Effector CD8-positive, alpha-beta T cell (primary cell): ENCODE results near the gene FAM83C.
A peak's percentile ranks its signal among the peaks of the same experiment; 100 is the strongest.

Experiments
- DNase-seq: peaks from one replicate; lab custom pipeline; 2025; lab: John Stamatoyannopoulos, UW

Gene FAM83C

GRCh38 chr20:35283441-35284266, 8.6 kb downstream of the FAM83C start:
- DNase-seq = peak; percentile 16

GRCh38 chr20:35281506-35282101, 10.6 kb downstream of the FAM83C start:
- DNase-seq = no peak

- no peak for DNase-seq
These were observed 11.7 kb downstream of the FAM83C start for GRCh38 chr20:35280523-35280922.

GRCh38 chr20:35279533-35280174, 12.6 kb downstream of the FAM83C start:
- no peak for DNase-seq

DNA sequence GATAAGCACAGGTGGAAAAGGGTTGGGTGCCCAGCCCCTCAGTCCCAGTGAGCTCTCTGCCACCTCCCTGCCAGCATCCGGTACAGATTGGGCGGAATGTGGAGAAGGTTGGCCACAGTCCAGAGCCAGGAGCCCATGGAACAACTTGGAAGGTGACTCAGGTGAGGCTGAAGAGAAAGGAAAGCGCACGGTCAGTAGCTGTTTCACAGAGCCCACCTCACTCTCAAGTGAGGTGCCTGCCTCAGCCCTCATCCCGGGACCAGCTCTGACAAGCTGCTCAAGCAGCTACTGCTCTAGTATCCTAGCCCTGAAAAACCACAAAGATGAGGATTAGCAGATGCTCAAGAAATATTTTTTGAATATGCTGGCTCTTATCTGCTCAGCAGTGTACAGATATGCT, 13.2 kb downstream of the FAM83C start:
- DNase-seq = no peak

GRCh38 chr20:35277531-35278395, 14.5 kb downstream of the FAM83C start, which contains the start of gene MMP24OS:
Gene MMP24OS (minus strand): TSS chr20:35278122. CDS start chr20:35277929, 193 bp downstream.
- peak; percentile 84 for DNase-seq

GRCh38 chr20:35277127-35277526, 15.1 kb downstream of the FAM83C start:
- no peak for DNase-seq

DNA sequence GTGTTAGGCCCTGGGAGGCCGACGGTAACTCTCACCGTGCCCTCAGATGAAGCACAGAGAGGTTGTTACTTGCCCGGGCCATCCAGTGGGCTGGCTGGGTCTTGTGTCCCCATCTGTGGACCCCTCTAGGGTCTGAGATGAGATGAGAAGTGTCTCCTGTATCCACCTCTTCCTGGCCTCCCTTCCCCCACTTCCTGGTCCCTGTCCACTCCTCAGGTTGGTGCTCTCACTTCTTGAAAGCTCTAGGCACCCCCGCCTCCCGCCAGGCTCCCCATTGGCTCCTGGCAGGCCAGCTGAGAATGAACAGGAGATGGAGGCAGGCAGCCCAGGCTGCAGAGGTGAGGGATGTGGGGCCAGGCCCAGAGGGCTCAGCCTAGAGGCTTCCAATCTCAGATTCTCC, 15.8 kb downstream of the FAM83C start:
- DNase-seq = no peak

DNA sequence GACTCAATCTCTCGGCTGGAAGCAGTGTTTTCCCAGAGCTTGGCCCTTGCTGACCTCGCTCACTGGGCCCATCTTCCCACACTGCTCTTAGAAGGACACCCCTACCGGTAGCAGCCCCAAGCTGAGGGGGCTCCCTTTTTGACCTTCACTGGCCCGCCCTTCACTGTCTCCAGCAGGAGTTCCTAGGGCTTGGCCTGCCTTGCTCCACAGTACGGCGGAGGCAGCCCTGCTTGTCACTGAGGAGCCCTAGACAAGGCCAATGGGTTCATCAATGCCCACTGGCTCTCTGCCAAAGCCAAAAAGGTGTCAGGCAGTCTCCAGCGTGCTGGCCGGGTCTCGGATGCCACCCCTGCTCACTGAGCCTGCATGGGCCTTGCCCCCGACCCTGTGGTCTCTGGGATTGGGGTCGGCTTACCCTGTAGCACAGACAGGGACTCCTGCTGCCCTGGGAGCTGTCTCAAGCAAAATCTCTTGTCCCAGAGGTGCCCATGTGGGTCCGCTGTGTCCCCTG, 16.4 kb downstream of the FAM83C start:
- no peak for DNase-seq

- DNase-seq = no peak
These were observed 17.8 kb downstream of the FAM83C start for GRCh38 chr20:35274172-35275092.

DNA sequence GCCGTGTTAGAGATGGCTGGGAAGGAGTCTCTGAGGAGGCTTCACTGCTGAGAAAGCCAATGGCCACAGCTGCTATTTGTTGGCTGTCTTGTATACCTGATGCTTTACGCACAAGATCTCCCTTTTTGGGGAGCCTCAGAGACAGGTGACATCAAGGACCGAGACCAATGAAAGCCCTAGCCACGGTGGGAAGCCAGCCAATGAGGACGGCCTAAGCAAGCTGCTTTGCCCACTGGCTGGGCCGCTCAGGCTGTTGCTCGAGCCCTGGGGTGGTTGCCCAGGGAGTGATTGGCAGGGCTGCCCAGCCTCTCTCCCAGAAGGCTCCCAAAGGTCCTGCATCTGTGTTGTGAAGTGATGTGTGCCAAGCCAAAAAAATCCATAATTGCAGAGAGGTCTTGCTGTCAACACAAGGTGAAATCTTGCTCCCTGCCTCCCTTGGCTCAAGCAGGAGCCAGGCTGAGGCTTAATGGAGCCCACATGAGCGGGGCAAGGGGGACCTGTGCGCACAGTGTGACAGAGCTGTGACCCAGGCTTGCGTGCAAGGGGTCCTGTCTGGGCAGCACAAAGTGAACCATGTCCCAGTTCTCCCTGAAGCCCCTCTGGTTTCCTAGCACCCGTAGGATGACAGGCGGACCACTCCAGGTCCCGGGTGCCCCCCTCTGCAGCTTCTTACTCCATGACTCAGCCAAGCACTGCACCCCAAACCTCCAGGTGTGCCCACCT, 18.6 kb downstream of the FAM83C start:
- DNase-seq = no peak

DNA sequence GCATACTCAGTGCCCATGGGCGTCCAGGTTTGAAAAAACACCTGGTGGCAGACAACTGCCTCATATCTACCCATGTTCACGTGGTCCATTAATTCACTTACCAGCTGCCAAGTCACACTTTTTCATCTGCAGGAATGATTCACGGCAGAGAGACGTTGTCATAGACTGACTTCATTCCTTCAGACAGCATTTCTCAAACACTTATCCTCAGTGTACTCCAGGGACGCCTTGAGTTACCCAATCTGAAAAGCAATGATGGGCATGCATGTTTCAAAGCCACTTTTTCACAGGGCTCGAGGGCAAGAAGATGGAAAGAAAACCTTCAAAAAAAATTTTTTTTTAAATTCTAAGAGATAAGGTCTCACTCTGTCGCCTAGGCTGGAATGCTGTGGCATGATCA, 20.3 kb downstream of the FAM83C start:
- no peak for DNase-seq

GRCh38 chr20:35271073-35271882, 20.9 kb downstream of the FAM83C start:
- no peak for DNase-seq

GRCh38 chr20:35270021-35270902, 22.0 kb downstream of the FAM83C start:
- no peak for DNase-seq

GRCh38 chr20:35269055-35269781, 23.0 kb downstream of the FAM83C start:
- DNase-seq = peak; percentile 7

DNA sequence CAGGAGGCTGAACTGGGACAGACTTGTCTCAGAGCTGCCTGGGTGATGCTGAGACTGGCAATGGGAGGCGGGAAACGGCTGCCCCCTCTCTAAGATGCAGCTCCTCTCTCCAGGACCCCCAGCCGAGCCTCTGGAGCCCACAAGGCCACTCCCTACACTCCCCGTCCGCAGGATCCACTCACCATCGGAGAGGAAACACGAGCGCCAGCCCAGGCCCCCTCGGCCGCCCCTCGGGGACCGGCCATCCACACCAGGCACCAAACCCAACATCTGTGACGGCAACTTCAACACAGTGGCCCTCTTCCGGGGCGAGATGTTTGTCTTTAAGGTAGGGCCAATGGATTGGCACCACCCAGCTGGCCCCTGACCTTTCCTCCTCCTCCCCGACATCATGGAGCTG, 25.1 kb downstream of the FAM83C start:
- no peak for DNase-seq

DNA sequence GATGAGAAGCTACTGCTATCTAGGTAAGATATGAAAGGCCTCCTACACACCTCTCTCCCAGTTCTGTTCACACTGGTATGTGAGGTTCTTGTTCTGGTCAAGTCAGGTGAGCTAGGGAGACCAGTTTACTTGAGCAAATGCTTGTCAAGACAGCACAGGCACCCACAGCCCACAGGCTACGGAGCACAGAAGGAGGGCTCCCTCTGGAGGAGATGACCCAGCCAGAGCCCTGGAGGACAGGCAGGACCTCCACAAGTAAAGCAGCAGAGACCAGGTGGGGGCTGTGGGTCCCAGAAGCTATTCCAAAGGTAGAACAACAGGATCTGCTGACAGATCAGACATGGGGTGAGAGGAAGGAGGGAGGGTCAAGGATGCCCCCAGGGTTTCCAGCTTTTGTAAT, 27.5 kb downstream of the FAM83C start:
- DNase-seq = no peak
